ENCODE results near the gene HJV.
A peak's percentile ranks its signal among the peaks of the same experiment; 100 is the strongest.

The HJV gene

GRCh38 chr1:145994391-145995120 lies 27.0 kb downstream of the HJV start:
- Histone ChIP-seq H3F3A (ENCODE audit: low read depth) (peaks cover 20% of the 10 kb centered on the region), H3K36me3 (ENCODE audit: insufficient read depth, low read length) (peaks cover 29% of the 10 kb centered on the region; the same call in 1 of the 2 replicates), H3K27me3 (ENCODE audit: insufficient read depth, low read length, poor library complexity, severe bottlenecking) (peaks cover 9% of the 10 kb centered on the region), H3K4me2 (ENCODE audit: low read depth, low read length, poor library complexity, severe bottlenecking) (peak overlapping the region; percentile 91), H3K9me2 (replicated peaks; ENCODE audit: low read depth, low read length) (no peaks in the 10 kb centered on the region), H3K79me2 (ENCODE audit: insufficient read depth, low read length) (peaks cover 51% of the 10 kb centered on the region), H3K4me3 (ENCODE audit: low read length, poor library complexity, severe bottlenecking) (peak overlapping the region; percentile 98), H3K9ac (ENCODE audit: low read depth, low read length, poor library complexity, severe bottlenecking) (peak overlapping the region; percentile 100), H2AFZ (ENCODE audit: low read length) (no peak overlapping the region), H3K9me3 (ENCODE audit: insufficient read depth, low read depth, low read length) (no peaks in the 10 kb centered on the region), H3K4me1 (ENCODE audit: insufficient read depth, low read length, poor library complexity, severe bottlenecking) (peaks cover 34% of the 10 kb centered on the region), H4K20me1 (ENCODE audit: insufficient read depth, low read length, poor library complexity, severe bottlenecking) (peaks cover 43% of the 10 kb centered on the region)
- TF ChIP-seq, protein P1, sequence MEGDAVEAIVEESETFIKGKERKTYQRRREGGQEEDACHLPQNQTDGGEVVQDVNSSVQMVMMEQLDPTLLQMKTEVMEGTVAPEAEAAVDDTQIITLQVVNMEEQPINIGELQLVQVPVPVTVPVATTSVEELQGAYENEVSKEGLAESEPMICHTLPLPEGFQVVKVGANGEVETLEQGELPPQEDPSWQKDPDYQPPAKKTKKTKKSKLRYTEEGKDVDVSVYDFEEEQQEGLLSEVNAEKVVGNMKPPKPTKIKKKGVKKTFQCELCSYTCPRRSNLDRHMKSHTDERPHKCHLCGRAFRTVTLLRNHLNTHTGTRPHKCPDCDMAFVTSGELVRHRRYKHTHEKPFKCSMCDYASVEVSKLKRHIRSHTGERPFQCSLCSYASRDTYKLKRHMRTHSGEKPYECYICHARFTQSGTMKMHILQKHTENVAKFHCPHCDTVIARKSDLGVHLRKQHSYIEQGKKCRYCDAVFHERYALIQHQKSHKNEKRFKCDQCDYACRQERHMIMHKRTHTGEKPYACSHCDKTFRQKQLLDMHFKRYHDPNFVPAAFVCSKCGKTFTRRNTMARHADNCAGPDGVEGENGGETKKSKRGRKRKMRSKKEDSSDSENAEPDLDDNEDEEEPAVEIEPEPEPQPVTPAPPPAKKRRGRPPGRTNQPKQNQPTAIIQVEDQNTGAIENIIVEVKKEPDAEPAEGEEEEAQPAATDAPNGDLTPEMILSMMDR (conservative IDR thresholded peaks at IDR 0.05; ENCODE audit: low read length) = no peak
- no peak for TF ChIP-seq EZH2phosphoT487 (IDR thresholded peaks at IDR 0.05; ENCODE audit: borderline replicate concordance)

- Histone ChIP-seq H3F3A (ENCODE audit: low read depth) (peaks cover 18% of the 10 kb centered on the region), H4K20me1 (ENCODE audit: insufficient read depth, low read length, poor library complexity, severe bottlenecking) (peaks cover 43% of the 10 kb centered on the region), H3K27me3 (ENCODE audit: insufficient read depth, low read length, poor library complexity, severe bottlenecking) (peaks cover 9% of the 10 kb centered on the region), H3K79me2 (ENCODE audit: insufficient read depth, low read length) (peaks cover 51% of the 10 kb centered on the region), H3K4me2 (ENCODE audit: low read depth, low read length, poor library complexity, severe bottlenecking) (peak overlapping the region; percentile 91), H3K4me3 (ENCODE audit: low read length, poor library complexity, severe bottlenecking) (peak overlapping the region; percentile 98), H3K4me1 (ENCODE audit: insufficient read depth, low read length, poor library complexity, severe bottlenecking) (peaks cover 29% of the 10 kb centered on the region), H3K9me2 (replicated peaks; ENCODE audit: low read depth, low read length) (no peaks in the 10 kb centered on the region), H3K36me3 (ENCODE audit: insufficient read depth, low read length) (peaks cover 29% of the 10 kb centered on the region; the same call in 1 of the 2 replicates), H3K9me3 (ENCODE audit: insufficient read depth, low read depth, low read length) (no peaks in the 10 kb centered on the region), H2AFZ (ENCODE audit: low read length) (no peak overlapping the region), H3K9ac (ENCODE audit: low read depth, low read length, poor library complexity, severe bottlenecking) (peak overlapping the region; percentile 100)
- TF ChIP-seq, protein P1 (conservative IDR thresholded peaks at IDR 0.05; ENCODE audit: low read length) = no peak
- no peak for TF ChIP-seq EZH2phosphoT487 (IDR thresholded peaks at IDR 0.05; ENCODE audit: borderline replicate concordance)
Observed at GRCh38 chr1:145993618-145994390, 27.7 kb downstream of the HJV start.

DNA sequence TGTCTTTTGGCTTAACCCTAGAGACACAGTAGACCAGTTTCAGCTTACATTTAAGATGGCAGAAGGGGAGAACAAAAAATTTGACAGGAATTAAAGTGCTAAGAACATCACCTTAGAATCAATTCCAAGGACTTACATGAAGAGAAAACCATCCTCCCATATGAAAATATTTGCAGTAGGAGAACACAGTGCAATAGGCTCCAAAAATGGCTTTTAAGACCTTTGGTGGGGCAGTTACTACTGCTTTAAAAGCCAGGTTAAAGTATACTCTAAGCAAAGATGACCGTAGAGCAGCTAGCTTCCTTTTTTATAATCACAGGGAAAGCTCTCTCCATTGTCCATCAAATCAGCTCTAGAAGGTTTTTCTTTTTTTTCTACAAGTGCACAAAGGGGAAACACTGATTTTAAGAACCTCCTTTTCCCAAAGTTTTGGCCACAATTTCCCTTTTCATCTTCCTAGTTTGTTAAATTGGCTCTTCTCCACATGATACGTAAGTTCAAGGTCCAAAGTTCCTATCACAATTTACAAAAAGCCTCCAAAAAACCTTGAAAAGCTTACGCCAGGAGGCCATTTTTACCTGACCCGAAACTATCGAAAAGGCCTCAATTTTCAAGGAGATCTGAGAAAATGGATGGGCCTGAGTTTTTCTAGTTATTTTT lies 28.4 kb downstream of the HJV start:
- no peaks in the 10 kb centered on the region for H3K9me3 ChIP-seq (ENCODE audit: insufficient read depth, low read depth, low read length)
- H3K27me3 ChIP-seq (ENCODE audit: insufficient read depth, low read length, poor library complexity, severe bottlenecking) = peaks cover 9% of the 10 kb centered on the region
- no peak overlapping the region for H2AFZ ChIP-seq (ENCODE audit: low read length)
- H3K9me2 ChIP-seq (replicated peaks; ENCODE audit: low read depth, low read length) = no peaks in the 10 kb centered on the region
- TF ChIP-seq EZH2phosphoT487 (IDR thresholded peaks at IDR 0.05; ENCODE audit: borderline replicate concordance) = no peak
- TF ChIP-seq, protein P1 (conservative IDR thresholded peaks at IDR 0.05; ENCODE audit: low read length) = no peak
- H3K4me2 ChIP-seq (ENCODE audit: low read depth, low read length, poor library complexity, severe bottlenecking) = peak overlapping the region; percentile 91
- H3K4me3 ChIP-seq (ENCODE audit: low read length, poor library complexity, severe bottlenecking) = peak overlapping the region; percentile 98
- peak overlapping the region; percentile 100 for H3K9ac ChIP-seq (ENCODE audit: low read depth, low read length, poor library complexity, severe bottlenecking)
- peaks cover 43% of the 10 kb centered on the region for H4K20me1 ChIP-seq (ENCODE audit: insufficient read depth, low read length, poor library complexity, severe bottlenecking)
- H3K4me1 ChIP-seq (ENCODE audit: insufficient read depth, low read length, poor library complexity, severe bottlenecking) = peaks cover 26% of the 10 kb centered on the region
- H3K79me2 ChIP-seq (ENCODE audit: insufficient read depth, low read length) = peaks cover 51% of the 10 kb centered on the region
- H3F3A ChIP-seq (ENCODE audit: low read depth) = peaks cover 18% of the 10 kb centered on the region
- H3K36me3 ChIP-seq (ENCODE audit: insufficient read depth, low read length) = peaks cover 29% of the 10 kb centered on the region; the same call in 1 of the 2 replicates
